C4-2B (cell line): ENCODE data around the gene GPR173.

Experiments
- H3K27ac ChIP-seq: fragments of 450-650 bp; 2 replicates; pipeline ENCODE4 v1.5.1; 2017
- CTCF ChIP-seq: fragments of 450-650 bp; conservative IDR thresholded peaks from 2 replicates; pipeline ENCODE4 v1.5.1; 2017; ENCODE audit warnings: mild to moderate bottlenecking
- ZFX ChIP-seq: fragments of 450-650 bp; IDR thresholded peaks from 2 replicates; pipeline ENCODE4 v1.6.1; 2017

The GPR173 gene

GRCh38 chrX:53122013-53122412, 73.4 kb downstream of the GPR173 start:
- H3K27ac ChIP-seq, result no peak overlapping the region
- TF ChIP-seq ZFX (no peak), CTCF (no peak)

- no peak overlapping the region for H3K27ac ChIP-seq
- TF ChIP-seq CTCF (no peak), ZFX (no peak)
These were observed 76.9 kb downstream of the GPR173 start for GRCh38 chrX:53125506-53125905.

GRCh38 chrX:53126377-53126776, 77.8 kb downstream of the GPR173 start:
- TF ChIP-seq CTCF (no peak), ZFX (no peak)
- H3K27ac ChIP-seq, result no peak overlapping the region

- H3K27ac ChIP-seq, result no peak overlapping the region
- TF ChIP-seq CTCF (no peak), ZFX (no peak)
These were observed 79.6 kb downstream of the GPR173 start for GRCh38 chrX:53128097-53128749.
